ENCODE measurements around the gene NDE1. TPM values are rescaled to one million over a fixed set of nuclear protein-coding genes. Genes with fewer than 3 reads are reported as not detected.
"Not testable (repeated sequence)": the region's sequence is repeated elsewhere in the genome, so short reads cannot be mapped to it uniquely, and the experiment has no call there.

The NDE1 gene
- total and polyA plus RNA-seq, 3 experiments from 2014 or later, result 55.9 to 123 (median 113) TPM

DNA sequence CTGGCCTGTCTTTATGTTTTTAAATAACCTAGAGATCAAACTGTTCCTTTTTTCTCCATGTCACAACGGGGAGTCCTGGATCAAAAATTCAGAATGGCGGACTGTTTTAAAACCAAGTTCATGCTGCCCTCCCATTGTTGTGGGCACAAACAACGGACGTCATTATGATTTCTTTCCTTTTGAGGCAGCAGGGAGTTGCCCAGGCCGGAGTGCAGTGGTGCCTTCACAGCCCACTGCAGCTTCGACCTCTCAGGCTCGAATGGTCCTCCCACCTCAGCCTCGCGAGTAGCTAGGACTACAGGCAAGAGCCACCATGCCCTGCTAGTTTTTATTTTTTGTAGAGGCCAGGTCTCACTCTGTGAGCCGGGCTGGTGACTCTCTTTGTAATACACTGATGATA lies 26.5 kb downstream of the NDE1 start:
- Mint-ChIP-seq H3K36me3 (peaks cover 0 to 83% (median 15%) of the 10 kb centered on the region in 3 donors), H3K27me3 (no peaks in the 10 kb centered on the region), H3K4me3 (no peak overlapping the region), H3K9me3 (no peaks in the 10 kb centered on the region), H3K27ac (peak overlapping the region in 7 of 8 donors; percentile 26 to 88 (median 79)), H3K4me1 (peaks cover 30 to 50% (median 47%) of the 10 kb centered on the region in 3 donors)
- DNase-seq, result no peak
- Histone ChIP-seq H3K27me3 (ENCODE audit: insufficient read depth, low read length, poor library complexity, severe bottlenecking) (no peaks in the 10 kb centered on the region), H3K9me3 (ENCODE audit: low read length) (no peaks in the 10 kb centered on the region), H3K27ac (ENCODE audit: low read depth, low read length) (no peak overlapping the region), H3K4me3 (ENCODE audit: low read length) (no peak overlapping the region), H3K36me3 (ENCODE audit: insufficient read depth, low read length) (peaks cover 11% of the 10 kb centered on the region), H3K4me1 (ENCODE audit: insufficient read depth, low read length) (peaks cover 26% of the 10 kb centered on the region)
- ChIA-PET CTCF (no interaction called here), POLR2A (no interaction called here)

DNA sequence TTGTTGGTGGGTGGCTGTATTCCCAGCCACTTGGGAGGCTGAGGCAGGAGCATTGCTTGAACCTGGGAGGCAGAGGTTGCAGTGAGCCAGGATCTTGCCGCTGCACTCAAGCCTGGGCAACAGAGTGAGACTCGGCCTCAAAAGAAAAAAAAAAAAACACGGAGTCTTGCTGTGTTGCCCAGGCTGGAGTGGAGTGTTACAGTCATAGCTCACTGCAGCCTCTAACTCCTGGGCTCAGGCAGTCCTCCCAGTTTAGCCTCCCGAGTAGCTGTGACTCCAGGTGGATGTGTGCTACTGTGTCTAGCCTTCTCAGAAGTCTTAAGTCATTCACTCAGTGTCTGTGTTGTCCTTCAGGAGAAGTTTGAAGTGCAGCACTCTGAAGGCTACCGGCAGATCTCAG lies 27.4 kb downstream of the NDE1 start:
- H3K36me3 ChIP-seq (ENCODE audit: insufficient read depth, low read length), result peaks cover 14% of the 10 kb centered on the region
- H3K27ac ChIP-seq (ENCODE audit: low read depth, low read length), result no peak overlapping the region
- Mint-ChIP-seq H3K9me3 (no peaks in the 10 kb centered on the region), H3K27me3 (no peaks in the 10 kb centered on the region), H3K36me3 (peaks cover 0 to 81% (median 15%) of the 10 kb centered on the region in 3 donors), H3K27ac (peak overlapping the region in 5 of 8 donors; percentile 24 to 88 (median 53)), H3K4me3 (no peak overlapping the region), H3K4me1 (peaks cover 27 to 42% (median 41%) of the 10 kb centered on the region in 3 donors)
- H3K4me1 ChIP-seq (ENCODE audit: insufficient read depth, low read length), result peaks cover 18% of the 10 kb centered on the region
- no peak for DNase-seq
- no peak overlapping the region for H3K4me3 ChIP-seq (ENCODE audit: low read length)
- ChIA-PET POLR2A (no interaction called here), CTCF (no interaction called here)
- H3K9me3 ChIP-seq (ENCODE audit: low read length), result no peaks in the 10 kb centered on the region
- H3K27me3 ChIP-seq (ENCODE audit: insufficient read depth, low read length, poor library complexity, severe bottlenecking), result no peaks in the 10 kb centered on the region

DNA sequence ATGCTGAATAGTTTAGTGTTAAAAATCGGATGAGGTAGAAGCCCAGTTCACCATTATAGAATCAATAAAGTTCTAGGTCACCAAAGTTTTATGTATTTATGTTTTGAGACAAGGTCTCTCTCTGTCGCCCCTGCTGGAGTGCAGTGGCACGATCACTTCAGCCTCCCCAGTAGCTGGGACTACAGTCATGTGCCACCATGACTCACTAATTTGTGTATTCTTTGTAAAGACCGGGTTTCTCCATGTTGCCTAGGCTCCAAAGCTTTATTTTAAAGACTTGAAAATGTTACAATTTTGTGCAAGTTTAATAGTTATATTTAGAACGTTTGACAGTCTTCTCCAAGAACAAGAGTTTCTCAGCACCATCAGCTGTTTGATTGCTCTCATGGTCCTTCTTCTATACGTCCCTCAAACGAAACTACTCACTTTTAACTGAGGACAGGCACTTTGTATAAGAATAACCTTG lies 32.1 kb downstream of the NDE1 start:
- Histone ChIP-seq H3K4me1 (ENCODE audit: insufficient read depth, low read length) (no peaks in the 10 kb centered on the region), H3K36me3 (ENCODE audit: insufficient read depth, low read length) (peaks cover 20% of the 10 kb centered on the region), H3K9me3 (ENCODE audit: low read length) (no peaks in the 10 kb centered on the region), H3K4me3 (ENCODE audit: low read length) (no peak overlapping the region), H3K27ac (ENCODE audit: low read depth, low read length) (peak overlapping the region; percentile 1), H3K27me3 (ENCODE audit: insufficient read depth, low read length, poor library complexity, severe bottlenecking) (no peaks in the 10 kb centered on the region)
- Mint-ChIP-seq H3K4me1 (peaks cover 2 to 16% (median 13%) of the 10 kb centered on the region in 3 donors), H3K36me3 (peaks cover 5 to 87% (median 25%) of the 10 kb centered on the region in 3 donors), H3K9me3 (no peaks in the 10 kb centered on the region), H3K27me3 (no peaks in the 10 kb centered on the region), H3K4me3 (peak overlapping the region in 1 of 7 donors; percentile 37), H3K27ac (peak overlapping the region in 7 of 8 donors; percentile 22 to 88 (median 39))
- DNase-seq, result no peak
- ChIA-PET POLR2A (no interaction called here), CTCF (interaction anchor here (1.1 kb wide), 1 partner anchor 23 kb away, joined by 4 read pairs; no protein-coding TSS in a partner anchor)

DNA sequence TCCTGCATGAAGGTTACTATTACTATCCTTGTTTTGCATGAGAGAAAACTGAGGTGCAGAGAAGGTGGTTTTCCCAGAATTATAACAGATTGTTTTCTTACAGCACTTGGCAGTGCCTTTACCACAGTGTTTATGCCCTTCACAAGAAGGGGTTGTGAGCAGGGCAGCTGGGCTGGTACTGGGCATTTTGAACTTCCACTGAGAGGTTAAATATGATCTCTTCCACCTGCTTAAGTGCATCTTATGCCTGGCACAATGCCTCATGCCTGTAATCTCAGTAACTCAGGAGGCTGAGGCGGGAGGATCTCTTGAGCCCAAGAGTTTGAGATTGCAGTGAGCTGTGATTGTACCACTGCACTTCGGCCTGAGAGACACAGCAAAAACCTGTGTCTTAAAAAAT lies 36.2 kb downstream of the NDE1 start:
- Histone ChIP-seq H3K4me1 (ENCODE audit: insufficient read depth, low read length) (no peaks in the 10 kb centered on the region), H3K4me3 (ENCODE audit: low read length) (no peak overlapping the region), H3K27ac (ENCODE audit: low read depth, low read length) (no peak overlapping the region), H3K9me3 (ENCODE audit: low read length) (no peaks in the 10 kb centered on the region), H3K36me3 (ENCODE audit: insufficient read depth, low read length) (peaks cover 29% of the 10 kb centered on the region), H3K27me3 (ENCODE audit: insufficient read depth, low read length, poor library complexity, severe bottlenecking) (no peaks in the 10 kb centered on the region)
- no peaks in the 10 kb centered on the region for H3K9me3 Mint-ChIP-seq
- peaks cover 0 to 7% (median 5%) of the 10 kb centered on the region in 3 donors for H3K4me1 Mint-ChIP-seq
- CTCF ChIA-PET, result no interaction called here
- peaks cover 5 to 85% (median 18%) of the 10 kb centered on the region in 3 donors for H3K36me3 Mint-ChIP-seq
- peak overlapping the region in 3 of 8 donors; percentile 20 to 77 (median 22) for H3K27ac Mint-ChIP-seq
- DNase-seq, result no peak
- no peaks in the 10 kb centered on the region for H3K27me3 Mint-ChIP-seq
- H3K4me3 Mint-ChIP-seq, result no peak overlapping the region
- POLR2A ChIA-PET, result no interaction called here

DNA sequence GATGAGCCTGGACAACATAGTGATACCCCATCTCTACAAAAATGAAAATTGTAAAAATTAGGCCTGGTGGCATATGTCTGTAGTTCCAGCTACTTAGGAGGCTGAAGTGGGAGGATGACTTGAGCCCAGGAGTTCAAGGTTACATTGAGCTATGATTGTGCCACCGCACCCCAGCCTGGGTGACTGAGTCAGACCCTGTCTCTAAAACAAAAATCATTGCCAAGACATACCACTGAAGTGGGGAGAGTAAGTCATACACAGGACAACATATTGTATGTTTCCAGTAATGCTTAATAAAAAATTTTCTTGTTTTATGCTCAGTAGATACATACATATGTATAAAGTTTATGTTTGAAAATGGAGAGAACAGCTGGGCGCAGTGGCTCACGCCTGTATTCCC lies 39.2 kb downstream of the NDE1 start:
- no peaks in the 10 kb centered on the region for H3K4me1 ChIP-seq (ENCODE audit: insufficient read depth, low read length)
- no peaks in the 10 kb centered on the region for H3K27me3 Mint-ChIP-seq
- H3K9me3 ChIP-seq (ENCODE audit: low read length), result no peaks in the 10 kb centered on the region
- H3K36me3 Mint-ChIP-seq, result peaks cover 5 to 93% (median 24%) of the 10 kb centered on the region in 3 donors
- H3K4me3 Mint-ChIP-seq, result no peak overlapping the region
- no peaks in the 10 kb centered on the region for H3K9me3 Mint-ChIP-seq
- H3K4me3 ChIP-seq (ENCODE audit: low read length), result no peak overlapping the region
- H3K36me3 ChIP-seq (ENCODE audit: insufficient read depth, low read length), result peaks cover 54% of the 10 kb centered on the region
- H3K4me1 Mint-ChIP-seq, result peaks cover 0 to 5% (median 3%) of the 10 kb centered on the region in 3 donors
- POLR2A ChIA-PET, result no interaction called here
- CTCF ChIA-PET, result interaction anchor here (1.2 kb wide), 1 partner anchor 17 kb away, joined by 3 read pairs; no protein-coding TSS in a partner anchor
- no peaks in the 10 kb centered on the region for H3K27me3 ChIP-seq (ENCODE audit: insufficient read depth, low read length, poor library complexity, severe bottlenecking)
- DNase-seq, result no peak
- no peak overlapping the region for H3K27ac ChIP-seq (ENCODE audit: low read depth, low read length)
- H3K27ac Mint-ChIP-seq, result peak overlapping the region in 3 of 8 donors; percentile 2 to 70 (median 44)

DNA sequence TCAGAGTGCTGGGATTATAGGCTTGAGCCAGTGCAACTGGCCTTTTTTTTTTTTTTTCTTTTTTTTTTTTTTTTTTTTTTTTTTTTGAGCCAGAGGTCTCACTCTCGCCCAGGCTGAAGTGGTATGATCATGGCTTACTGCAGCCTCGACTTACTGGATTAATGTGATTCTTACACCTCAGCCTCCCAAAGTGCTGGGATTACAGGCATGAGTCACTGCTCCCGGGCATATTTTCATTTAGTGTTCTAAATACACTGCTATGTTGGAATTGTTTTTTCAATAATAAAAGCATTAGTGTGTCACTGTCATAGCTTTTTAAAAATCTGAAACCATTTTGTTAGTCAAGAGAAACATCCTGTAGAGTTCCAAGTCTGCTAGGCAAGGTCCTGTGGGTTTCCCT lies 40.3 kb downstream of the NDE1 start:
- Mint-ChIP-seq H3K27ac (no peak overlapping the region), H3K27me3 (no peaks in the 10 kb centered on the region), H3K4me3 (no peak overlapping the region), H3K9me3 (no peaks in the 10 kb centered on the region), H3K36me3 (peaks cover 0 to 93% (median 23%) of the 10 kb centered on the region in 3 donors), H3K4me1 (no peaks in the 10 kb centered on the region)
- no peaks in the 10 kb centered on the region for H3K9me3 ChIP-seq (ENCODE audit: low read length)
- H3K36me3 ChIP-seq (ENCODE audit: insufficient read depth, low read length), result peaks cover 58% of the 10 kb centered on the region
- DNase-seq, result no peak
- ChIA-PET POLR2A (interaction anchor here (0.5 to 0.6 kb wide), 2 partner anchors 13 to 261 kb away, joined by 3 to 5 read pairs; no protein-coding TSS in a partner anchor), CTCF (no interaction called here)
- H3K4me1 ChIP-seq (ENCODE audit: insufficient read depth, low read length), result no peaks in the 10 kb centered on the region
- H3K4me3 ChIP-seq (ENCODE audit: low read length), result no peak overlapping the region
- no peak overlapping the region for H3K27ac ChIP-seq (ENCODE audit: low read depth, low read length)
- no peaks in the 10 kb centered on the region for H3K27me3 ChIP-seq (ENCODE audit: insufficient read depth, low read length, poor library complexity, severe bottlenecking)

GRCh38 chr16:15691046-15691445 lies 41.0 kb downstream of the NDE1 start:
- Mint-ChIP-seq H3K27ac (peak overlapping the region in 1 of 8 donors; percentile 52), H3K36me3 (peaks cover 0 to 91% (median 23%) of the 10 kb centered on the region in 3 donors)
- H3K9me3 ChIP-seq (ENCODE audit: low read length), result no peaks in the 10 kb centered on the region

DNA sequence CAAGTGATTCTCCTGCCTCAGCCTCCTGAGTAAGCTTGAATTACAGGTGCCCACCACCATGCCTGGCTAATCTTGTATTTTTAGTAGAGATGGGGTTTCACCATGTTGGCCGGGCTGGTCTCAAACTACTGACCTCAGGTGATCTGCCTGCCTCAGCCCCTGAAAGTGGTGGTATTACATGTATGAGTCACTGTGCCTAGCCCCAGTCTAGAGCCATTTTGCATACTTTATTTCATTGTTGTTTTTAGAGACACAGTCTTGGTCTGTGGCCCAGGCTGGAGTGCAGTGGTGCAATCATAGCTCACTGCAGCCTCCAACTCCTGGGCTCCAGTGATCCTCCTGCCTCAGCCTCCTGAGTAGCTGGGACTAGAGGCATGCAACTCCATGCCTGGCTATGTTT lies 42.5 kb downstream of the NDE1 start:
- H3K4me1 ChIP-seq (ENCODE audit: insufficient read depth, low read length); H3K4me3 Mint-ChIP-seq; H3K27me3 Mint-ChIP-seq; H3K4me1 Mint-ChIP-seq; H3K27ac ChIP-seq (ENCODE audit: low read depth, low read length); H3K9me3 ChIP-seq (ENCODE audit: low read length); H3K4me3 ChIP-seq (ENCODE audit: low read length); POLR2A ChIA-PET; H3K27me3 ChIP-seq (ENCODE audit: insufficient read depth, low read length, poor library complexity, severe bottlenecking); H3K9me3 Mint-ChIP-seq; DNase-seq: not testable (repeated sequence)
- peaks cover 0 to 90% (median 20%) of the 10 kb centered on the region in 3 donors for H3K36me3 Mint-ChIP-seq
- peak overlapping the region in 2 of 8 donors; percentile 58 to 72 for H3K27ac Mint-ChIP-seq
- CTCF ChIA-PET, result interaction anchor here (1.3 kb wide), 1 partner anchor 12 kb away, joined by 5 read pairs; no protein-coding TSS in a partner anchor
- H3K36me3 ChIP-seq (ENCODE audit: insufficient read depth, low read length), result peaks cover 58% of the 10 kb centered on the region

More at GRCh38 chr16:15691046-15691445, 41.0 kb downstream of the NDE1 start:
- Mint-ChIP-seq H3K27me3 (no peaks in the 10 kb centered on the region), H3K4me3 (no peak overlapping the region), H3K4me1 (no peaks in the 10 kb centered on the region), H3K9me3 (no peaks in the 10 kb centered on the region)
- Histone ChIP-seq H3K27ac (ENCODE audit: low read depth, low read length) (no peak overlapping the region), H3K36me3 (ENCODE audit: insufficient read depth, low read length) (peaks cover 54% of the 10 kb centered on the region), H3K4me3 (ENCODE audit: low read length) (no peak overlapping the region), H3K27me3 (ENCODE audit: insufficient read depth, low read length, poor library complexity, severe bottlenecking) (no peaks in the 10 kb centered on the region), H3K4me1 (ENCODE audit: insufficient read depth, low read length) (no peaks in the 10 kb centered on the region)
- CTCF ChIA-PET, result interaction anchor here (1.2 kb wide), 1 partner anchor 14 kb away, joined by 4 read pairs; no protein-coding TSS in a partner anchor
- DNase-seq, result no peak
- POLR2A ChIA-PET, result interaction anchor here (0.5 to 0.6 kb wide), 2 partner anchors 9 to 261 kb away, joined by 3 to 5 read pairs; no protein-coding TSS in a partner anchor

Measured in CD8-positive, alpha-beta memory T cell (primary cell).